Spleen (tissue), 7 donors: ENCODE results near the gene LIPI.
"Not testable (repeated sequence)": the region's sequence is repeated elsewhere in the genome, so short reads cannot be mapped to it uniquely, and the experiment has no call there.

Experiments used
- POLR2A ChIP-seq, 3 donors: fragments of 450-650 bp; IDR thresholded peaks; one replicate each; pipeline ENCODE4 v1.5.1; 2017; ENCODE audit warnings: antibody characterized with exemption in 3 of 3, mild to moderate bottlenecking in 1 of 3
- POLR2AphosphoS5 ChIP-seq, 3 donors: sonication (generic); formaldehyde crosslinking; IDR thresholded peaks; one replicate each; pipeline ENCODE4 v1.5.1; 2017; ENCODE audit warnings: antibody characterized with exemption in 3 of 3
- TF ChIP-seq, protein P1 (sequence below), 11 experiments: fragments of 200-600 bp in 7 of 11; fragments of 450-650 bp in 4 of 11; sonication (generic) in 4 of 11; IDR thresholded peaks in 8 of 11; conservative IDR thresholded peaks in 3 of 11; 1 replicate in 7 of 11; 2 replicates in 4 of 11; pipeline versions ENCODE4 v1.4.0 to v1.8.0; 2016 to 2021; ENCODE audit warnings: antibody characterized with exemption in 11 of 11, inconsistent platforms in 4 of 11, mild to moderate bottlenecking in 1 of 11
- donor health status: DM: no; HTN: no; CAD: no; lungs with moderate emphysema.
- donor health status: DM: no; HTN: no; CAD: no.
- donor health status: DM: no; HTN: no; CAD: no.

DNA sequence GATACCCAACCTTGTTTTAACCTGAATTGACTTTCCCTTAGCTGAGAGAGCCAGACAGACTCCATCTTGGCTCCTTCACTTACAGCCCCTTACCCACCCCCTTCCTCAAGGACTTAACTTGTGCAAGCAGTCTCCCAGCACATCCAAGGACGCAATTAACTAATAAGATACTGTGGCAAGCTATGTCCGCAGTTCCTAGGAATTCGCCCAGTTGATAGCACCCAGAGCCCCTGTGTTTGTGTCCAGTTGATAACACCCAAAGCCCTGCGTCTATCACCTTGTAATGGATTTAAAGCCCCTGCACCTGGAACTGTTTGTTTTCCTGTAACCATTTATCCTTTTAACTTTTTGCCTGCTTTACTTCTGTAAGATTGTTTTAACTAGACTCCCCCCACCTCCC is 106.2 kb downstream of the LIPI start:
- TF ChIP-seq, protein P1, sequence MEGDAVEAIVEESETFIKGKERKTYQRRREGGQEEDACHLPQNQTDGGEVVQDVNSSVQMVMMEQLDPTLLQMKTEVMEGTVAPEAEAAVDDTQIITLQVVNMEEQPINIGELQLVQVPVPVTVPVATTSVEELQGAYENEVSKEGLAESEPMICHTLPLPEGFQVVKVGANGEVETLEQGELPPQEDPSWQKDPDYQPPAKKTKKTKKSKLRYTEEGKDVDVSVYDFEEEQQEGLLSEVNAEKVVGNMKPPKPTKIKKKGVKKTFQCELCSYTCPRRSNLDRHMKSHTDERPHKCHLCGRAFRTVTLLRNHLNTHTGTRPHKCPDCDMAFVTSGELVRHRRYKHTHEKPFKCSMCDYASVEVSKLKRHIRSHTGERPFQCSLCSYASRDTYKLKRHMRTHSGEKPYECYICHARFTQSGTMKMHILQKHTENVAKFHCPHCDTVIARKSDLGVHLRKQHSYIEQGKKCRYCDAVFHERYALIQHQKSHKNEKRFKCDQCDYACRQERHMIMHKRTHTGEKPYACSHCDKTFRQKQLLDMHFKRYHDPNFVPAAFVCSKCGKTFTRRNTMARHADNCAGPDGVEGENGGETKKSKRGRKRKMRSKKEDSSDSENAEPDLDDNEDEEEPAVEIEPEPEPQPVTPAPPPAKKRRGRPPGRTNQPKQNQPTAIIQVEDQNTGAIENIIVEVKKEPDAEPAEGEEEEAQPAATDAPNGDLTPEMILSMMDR (IDR thresholded peaks at IDR 0.05 in 8 of 11, conservative IDR thresholded peaks at IDR 0.05 in 3 of 11) = not testable (repeated sequence)
- not testable (repeated sequence) for TF ChIP-seq POLR2AphosphoS5, POLR2A (IDR thresholded peaks at IDR 0.05)
